PC-9 (cell line): ENCODE results near the gene CA12. TPM values are rescaled to one million over a fixed set of nuclear protein-coding genes. Genes with fewer than 3 reads are reported as not detected.
"Not testable (repeated sequence)": the region's sequence is repeated elsewhere in the genome, so short reads cannot be mapped to it uniquely, and the experiment has no call there.

Experiments
- BruUV-seq: library from RNA; stranded (reverse); fragments of 400-500 nt; replicated peaks from 2 replicates; lab custom pipeline; 2021; lab: Mats Ljungman, UMichigan
- CTCF ChIA-PET: fragments of 300-600 bp; sonication (Branson Sonifier 250); formaldehyde crosslinking; loops from one replicate; lab custom pipeline; 2022; ENCODE audit warnings: antibody characterized with exemption; lab: Charles Lee
- POLR2A ChIA-PET: fragments of 300-600 bp; sonication (Branson Sonifier 250); formaldehyde crosslinking; loops from one replicate; lab custom pipeline; 2022; ENCODE audit warnings: antibody characterized with exemption; ENCODE audit not compliant: unreplicated experiment; lab: Charles Lee
- DNase-seq, 2 experiments: peaks; one replicate each; pipeline versions ENCODE4 v3.0.0 to v3.0.0-alpha.2; 2015 to 2022; ENCODE audit warnings: mixed read lengths in 1 of 2
- H2AFZ ChIP-seq: fragments of 200-600 bp; sonication (generic); 2 replicates; pipeline ENCODE4 v1.8.1; 2017; ENCODE audit warnings: antibody characterized with exemption
- H3F3A ChIP-seq: fragments of 200-600 bp; sonication (generic); 2 replicates; pipeline ENCODE4 v1.8.1; 2017; ENCODE audit warnings: antibody characterized with exemption, mild to moderate bottlenecking, low read depth; ENCODE audit not compliant: insufficient read depth
- H3K27ac ChIP-seq: fragments of 200-600 bp; sonication (generic); 2 replicates; pipeline ENCODE4 v1.6.1; 2016; ENCODE audit warnings: mixed run types
- H3K27me3 ChIP-seq: fragments of 200-600 bp; sonication (generic); 2 replicates; pipeline ENCODE4 v1.6.1; 2016; ENCODE audit warnings: low read depth, mixed run types; ENCODE audit not compliant: insufficient read depth
- H3K36me3 ChIP-seq: fragments of 200-600 bp; sonication (generic); 2 replicates; pipeline ENCODE4 v1.6.1; 2016; ENCODE audit warnings: low read depth, mixed run types
- H3K4me1 ChIP-seq: fragments of 200-600 bp; sonication (generic); replicated peaks from 2 replicates; pipeline ENCODE4 v1.6.1; 2016; ENCODE audit warnings: mixed run types; ENCODE audit not compliant: insufficient read depth
- H3K4me2 ChIP-seq: fragments of 200-600 bp; sonication (generic); 2 replicates; pipeline ENCODE4 v1.6.1; 2017; ENCODE audit warnings: mixed run types
- H3K4me3 ChIP-seq: fragments of 200-600 bp; sonication (generic); 2 replicates; pipeline ENCODE4 v1.6.1; 2016; ENCODE audit warnings: mixed run types
- H3K79me2 ChIP-seq: fragments of 200-600 bp; sonication (generic); 2 replicates; pipeline ENCODE4 v1.6.1; 2017; ENCODE audit warnings: low read depth, mixed run types
- H3K9me2 ChIP-seq: fragments of 200-600 bp; sonication (generic); 2 replicates; pipeline ENCODE4 v1.8.1; 2017; ENCODE audit warnings: mild to moderate bottlenecking; ENCODE audit not compliant: insufficient read depth
- H3K9me3 ChIP-seq: fragments of 200-600 bp; sonication (generic); 2 replicates; pipeline ENCODE4 v1.8.1; 2016; ENCODE audit warnings: low read depth; ENCODE audit not compliant: insufficient read depth
- H4K20me1 ChIP-seq: fragments of 200-600 bp; sonication (generic); 2 replicates; pipeline ENCODE4 v1.8.1; 2017; ENCODE audit not compliant: insufficient read depth
- CTCF ChIP-seq: fragments of 200-600 bp; sonication (generic); conservative IDR thresholded peaks from 2 replicates; pipeline ENCODE4 v1.6.1; 2017; ENCODE audit warnings: mixed run types, antibody characterized with exemption, mild to moderate bottlenecking, moderate library complexity
- EZH2 ChIP-seq: fragments of 200-600 bp; sonication (generic); IDR thresholded peaks from 2 replicates; pipeline ENCODE4 v1.8.0; 2017; ENCODE audit warnings: antibody characterized with exemption, low read depth
- intact Hi-C: fragments of 100-400 bp; cut with micrococcal nuclease; formaldehyde crosslinking; loops from one replicate; pipeline ENCODE4 v1.10.0; 2022; ENCODE audit not compliant: unreplicated experiment
- total RNA-seq: library from RNA; stranded (reverse); gene quantifications from 2 replicates; pipeline ENCODE4 v1.2.3, GENCODE V29; 2021

The CA12 gene
- total RNA-seq, 1 experiment from 2014 or later, result 4.6 TPM

GRCh38 chr15:63322541-63322940 lies 59.1 kb downstream of the CA12 start:
- no peak overlapping the region for H2AFZ ChIP-seq
- H3K4me3 ChIP-seq, result no peak overlapping the region
- TF ChIP-seq EZH2 (no peak), CTCF (no peak)
- H3K4me2 ChIP-seq, result no peak overlapping the region
- no peaks in the 10 kb centered on the region for H3K9me3 ChIP-seq
- ChIA-PET CTCF (no interaction called here), POLR2A (no interaction called here)
- no peaks in the 10 kb centered on the region for H4K20me1 ChIP-seq
- H3K4me1 ChIP-seq, result no peaks in the 10 kb centered on the region
- no TSS peak for BruUV-seq
- no peak for DNase-seq
- no peaks in the 10 kb centered on the region for H3K36me3 ChIP-seq
- H3K27ac ChIP-seq, result no peak overlapping the region
- H3K9me2 ChIP-seq, result no peaks in the 10 kb centered on the region
- H3K27me3 ChIP-seq, result no peaks in the 10 kb centered on the region
- H3K79me2 ChIP-seq, result no peaks in the 10 kb centered on the region
- intact Hi-C loops, result no loop called here
- H3F3A ChIP-seq, result no peaks in the 10 kb centered on the region

GRCh38 chr15:63321462-63321861 lies 60.2 kb downstream of the CA12 start:
- Histone ChIP-seq H3K79me2 (no peaks in the 10 kb centered on the region), H3K4me3 (no peak overlapping the region), H4K20me1 (no peaks in the 10 kb centered on the region), H3F3A (no peaks in the 10 kb centered on the region), H2AFZ (no peak overlapping the region), H3K4me2 (no peak overlapping the region), H3K27ac (no peak overlapping the region), H3K36me3 (no peaks in the 10 kb centered on the region), H3K9me3 (no peaks in the 10 kb centered on the region), H3K4me1 (no peaks in the 10 kb centered on the region), H3K9me2 (no peaks in the 10 kb centered on the region), H3K27me3 (no peaks in the 10 kb centered on the region)
- no TSS peak for BruUV-seq
- no peak for DNase-seq
- TF ChIP-seq CTCF, result no peak
- no peak for TF ChIP-seq EZH2
- POLR2A ChIA-PET, result no interaction called here
- CTCF ChIA-PET, result no interaction called here
- intact Hi-C loops, result no loop called here

GRCh38 chr15:63320981-63321380 lies 60.7 kb downstream of the CA12 start:
- H3F3A ChIP-seq, H4K20me1 ChIP-seq, H3K4me3 ChIP-seq, CTCF ChIA-PET, H3K27me3 ChIP-seq, intact Hi-C loops, H3K27ac ChIP-seq, POLR2A ChIA-PET, BruUV-seq, DNase-seq, H3K4me2 ChIP-seq, H3K4me1 ChIP-seq, H3K9me2 ChIP-seq, H3K36me3 ChIP-seq, H3K9me3 ChIP-seq, H3K79me2 ChIP-seq, H2AFZ ChIP-seq: not testable (repeated sequence)

- H3K4me2 ChIP-seq, H3F3A ChIP-seq, H3K27ac ChIP-seq, CTCF ChIA-PET, BruUV-seq, H3K27me3 ChIP-seq, H3K4me1 ChIP-seq, H3K9me3 ChIP-seq, intact Hi-C loops, POLR2A ChIA-PET, H4K20me1 ChIP-seq, H3K9me2 ChIP-seq, H3K79me2 ChIP-seq, H2AFZ ChIP-seq, H3K4me3 ChIP-seq, H3K36me3 ChIP-seq, DNase-seq: not testable (repeated sequence)
Observed at GRCh38 chr15:63320446-63320845, 61.2 kb downstream of the CA12 start.
